Fibroblast of the conjunctiva (primary cell): ENCODE results near the gene FAM53B.
A peak's percentile ranks its signal among the peaks of the same experiment; 100 is the strongest.
"Not testable (repeated sequence)": the region's sequence is repeated elsewhere in the genome, so short reads cannot be mapped to it uniquely, and the experiment has no call there.

Source experiments
- DNase-seq: peaks from one replicate; pipeline ENCODE4 v3.0.0-alpha.2; 2010; ENCODE audit warnings: low read depth

FAM53B gene

DNA sequence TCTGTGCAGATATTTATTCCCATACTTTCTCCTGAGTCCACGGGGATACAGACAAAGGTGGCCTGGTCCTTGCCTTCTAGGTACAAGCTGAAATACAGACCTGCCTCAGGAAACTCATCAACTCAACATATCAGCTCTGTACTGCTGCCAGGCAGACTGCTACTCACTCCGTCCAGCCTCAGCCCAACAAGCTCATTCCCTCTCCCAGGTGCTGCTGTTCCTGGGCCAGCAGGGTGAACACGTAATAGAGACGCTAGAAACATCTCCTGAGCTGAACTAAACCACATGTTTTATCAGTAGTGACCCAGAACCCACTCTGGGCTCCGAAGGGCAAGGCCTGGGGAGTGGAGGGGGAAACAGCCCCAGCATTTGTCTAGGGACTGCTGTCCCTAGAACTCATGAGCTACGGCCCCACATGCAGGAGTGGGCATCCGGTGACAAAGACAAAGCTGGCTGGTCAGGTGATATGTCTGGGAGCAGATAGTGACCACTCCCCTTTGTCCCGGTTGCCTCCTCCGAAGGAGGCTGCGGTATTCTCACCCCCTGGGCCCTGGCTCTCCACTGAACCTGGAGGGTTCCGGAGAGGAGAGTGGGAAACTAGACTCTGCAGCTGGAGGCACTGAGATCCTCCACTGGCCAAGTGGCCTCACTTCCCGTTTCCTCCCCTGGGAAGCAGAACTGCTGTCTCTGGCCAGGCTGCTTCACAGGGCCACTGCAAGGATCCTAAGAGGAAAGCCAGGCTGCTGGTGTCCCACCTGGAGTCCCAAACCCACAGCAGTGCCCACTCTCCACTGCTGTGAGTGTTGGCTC is 116.1 kb downstream of the FAM53B start:
- no peak for DNase-seq

DNA sequence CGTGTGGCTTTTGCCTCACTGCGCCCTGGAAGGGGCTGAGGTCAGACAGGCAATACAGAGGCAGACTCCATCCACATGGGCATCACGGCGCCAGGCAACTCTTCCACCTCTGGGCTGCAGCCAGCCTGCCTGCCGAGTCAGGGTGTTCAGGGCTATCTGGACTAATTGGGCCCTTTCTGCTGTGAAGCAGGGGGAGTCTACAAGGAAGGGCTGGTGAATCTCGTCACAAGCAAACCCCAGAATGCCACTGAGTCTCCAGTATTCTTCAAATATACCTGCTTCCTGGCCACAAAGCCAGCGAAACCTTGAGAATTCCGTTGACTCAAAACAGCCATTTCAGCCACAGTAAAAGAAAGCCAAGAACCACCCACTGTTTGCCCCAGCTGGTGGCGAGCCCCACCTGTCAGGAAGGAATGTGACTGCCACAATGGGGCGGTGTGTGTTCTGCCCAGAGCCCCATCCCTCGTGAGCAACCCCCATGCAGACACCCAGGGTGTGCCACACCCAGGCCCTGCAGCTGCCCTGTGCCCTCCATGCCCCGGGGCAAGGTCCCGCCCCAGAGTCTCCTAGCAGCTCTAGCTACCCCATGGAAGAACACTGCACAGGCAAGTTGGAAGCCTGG is 117.3 kb downstream of the FAM53B start:
- DNase-seq, result no peak

DNA sequence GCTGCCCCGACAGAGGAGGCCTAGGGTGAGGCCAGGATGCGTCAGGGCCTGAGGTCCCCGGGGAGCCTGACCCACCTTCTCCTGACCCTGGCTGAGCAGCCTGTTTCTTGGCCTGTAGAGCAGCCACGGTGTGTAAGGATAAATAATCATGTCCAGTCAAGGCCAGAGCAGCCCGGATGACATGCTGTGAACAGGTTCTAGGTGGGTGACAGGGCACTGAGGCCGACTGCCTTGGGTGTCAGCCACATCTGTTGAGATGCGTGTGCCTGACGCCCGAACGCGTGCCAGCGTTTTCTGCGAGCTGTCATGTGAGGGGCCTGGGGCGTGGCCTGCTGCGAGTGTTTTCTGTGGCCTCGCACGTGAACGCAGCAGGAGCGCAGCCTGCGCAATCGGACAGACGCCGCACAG is 118.3 kb downstream of the FAM53B start:
- DNase-seq, result no peak

DNA sequence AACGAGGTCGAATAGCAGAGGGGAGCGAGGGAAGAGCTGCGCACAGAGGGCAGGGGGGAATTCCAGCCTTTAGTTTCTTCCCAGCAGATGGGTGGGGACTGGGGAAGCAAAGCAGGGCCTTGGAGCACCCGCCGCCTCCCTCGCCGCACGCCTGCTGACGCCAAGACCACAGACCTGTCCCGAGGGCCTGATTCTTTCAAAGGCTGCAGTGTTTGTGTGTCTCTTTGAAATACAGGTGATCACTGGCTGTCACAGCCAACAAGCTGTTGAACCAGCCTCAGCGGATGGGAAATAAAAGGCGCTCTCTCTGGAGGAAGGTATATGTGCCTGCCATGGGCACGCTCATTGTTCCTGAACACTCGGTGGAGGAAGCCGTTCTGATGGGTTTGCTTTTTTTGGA is 119.3 kb downstream of the FAM53B start:
- DNase-seq, result no peak

DNA sequence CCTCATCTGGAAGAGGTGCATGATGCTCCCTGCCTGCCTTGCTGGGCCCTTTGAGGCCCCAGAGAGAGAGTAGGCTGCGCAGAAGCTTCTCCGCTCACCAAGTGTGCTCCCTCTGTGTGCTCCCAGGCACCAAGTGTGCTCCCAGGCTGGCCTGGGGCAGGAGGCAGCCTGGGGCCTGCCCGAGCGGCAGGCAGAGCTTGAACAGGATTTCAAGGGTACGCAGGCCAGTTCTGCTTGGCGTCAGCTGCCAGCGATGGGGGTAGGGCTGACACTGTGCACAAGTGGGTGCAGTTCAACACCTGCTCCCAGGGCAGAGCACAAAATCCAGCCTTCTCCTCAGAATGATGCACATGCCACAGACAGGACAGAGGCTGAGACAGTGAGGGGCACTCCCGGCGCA is 119.7 kb downstream of the FAM53B start:
- DNase-seq, result no peak

DNA sequence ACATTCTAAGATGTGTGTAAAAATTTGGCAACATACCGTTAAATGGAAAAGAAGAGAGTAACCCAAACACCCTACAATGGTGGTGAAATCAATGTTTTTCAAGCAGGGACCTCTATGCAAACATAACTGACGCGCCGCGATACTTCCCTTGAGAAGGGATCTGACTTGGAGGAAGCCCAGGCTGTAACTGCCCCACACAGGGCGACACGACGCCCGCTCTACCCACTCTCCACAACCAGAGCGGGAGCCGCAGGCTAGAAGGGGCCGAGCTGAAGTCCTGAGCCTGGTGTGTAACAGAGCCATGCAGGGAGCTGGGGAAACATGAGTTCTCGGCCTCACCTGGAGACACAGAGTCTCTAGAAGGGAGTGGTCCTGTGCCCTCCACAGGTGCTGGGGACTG is 120.2 kb downstream of the FAM53B start:
- no peak for DNase-seq

DNA sequence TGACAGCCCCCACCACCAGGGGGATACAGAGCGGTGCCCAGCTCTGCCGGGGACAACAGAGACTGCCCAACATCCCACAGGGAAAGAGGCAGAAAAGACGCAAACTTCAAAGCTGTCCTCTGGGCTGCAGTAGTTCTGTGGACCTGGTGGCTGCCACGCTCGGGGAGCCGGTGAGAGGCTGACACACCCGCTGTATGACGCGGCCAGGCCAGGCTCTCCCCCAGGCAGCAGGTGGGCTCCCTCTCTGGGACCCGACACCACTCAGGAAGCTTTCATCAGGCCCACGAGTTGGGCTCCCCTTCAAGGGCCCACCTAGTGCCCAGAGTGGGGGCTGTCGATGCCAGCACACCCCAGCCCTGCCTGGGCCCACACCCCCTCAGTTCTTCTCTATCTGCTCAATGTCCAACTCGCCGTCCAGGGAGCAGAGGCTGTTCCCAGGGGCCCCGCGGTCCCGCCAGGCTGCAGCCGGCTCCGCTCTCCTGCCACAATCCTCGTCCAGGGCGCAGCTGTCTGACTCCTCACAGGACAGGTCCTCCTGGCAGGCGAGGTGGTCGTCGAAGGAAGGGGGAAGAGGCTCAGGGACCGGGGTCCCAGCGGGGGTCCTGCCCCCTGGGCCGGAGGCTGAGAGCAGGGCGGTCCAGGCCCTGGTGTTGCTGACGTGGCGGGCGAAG is 121.2 kb downstream of the FAM53B start:
- DNase-seq, result no peak

DNA sequence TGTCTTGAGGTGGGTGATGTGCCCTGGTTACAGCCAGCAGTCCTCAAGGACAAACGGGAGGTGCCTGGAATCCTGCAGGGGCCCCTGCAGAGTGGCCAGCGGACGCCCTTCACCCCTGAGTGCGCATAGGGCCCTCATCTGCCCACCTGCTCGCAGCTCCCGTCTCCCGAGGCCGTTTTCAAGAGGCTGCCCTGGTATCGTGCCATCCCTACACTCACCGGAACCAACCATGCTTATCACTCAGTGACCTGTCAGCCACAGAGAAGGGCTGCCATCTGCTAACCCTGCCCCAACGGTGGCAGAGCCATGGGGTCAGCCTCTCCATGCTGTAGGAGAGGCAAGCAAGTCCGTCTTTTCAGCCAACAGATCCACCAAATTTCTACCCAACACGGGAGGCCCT is 122.0 kb downstream of the FAM53B start:
- DNase-seq, result no peak

DNA sequence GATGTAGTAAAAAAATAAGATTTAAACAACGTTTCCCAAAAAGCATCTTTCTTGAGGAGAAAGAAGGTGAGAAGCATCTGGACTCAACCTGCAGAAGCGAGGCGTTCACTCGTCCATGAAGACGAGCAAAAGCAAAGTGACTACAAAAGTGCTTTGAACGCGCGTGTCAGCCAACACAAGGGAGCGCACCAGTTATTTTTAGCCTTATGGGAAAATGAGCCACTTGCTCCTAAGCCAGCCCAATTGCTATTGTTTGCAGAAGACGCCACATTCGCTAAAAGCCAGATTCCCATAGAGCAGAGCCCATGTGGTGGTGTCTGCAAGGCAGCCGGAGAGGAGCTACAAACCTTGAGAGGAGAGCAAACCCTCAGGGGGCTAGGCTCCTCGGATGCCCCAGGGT is 122.5 kb downstream of the FAM53B start:
- DNase-seq, result no peak

DNA sequence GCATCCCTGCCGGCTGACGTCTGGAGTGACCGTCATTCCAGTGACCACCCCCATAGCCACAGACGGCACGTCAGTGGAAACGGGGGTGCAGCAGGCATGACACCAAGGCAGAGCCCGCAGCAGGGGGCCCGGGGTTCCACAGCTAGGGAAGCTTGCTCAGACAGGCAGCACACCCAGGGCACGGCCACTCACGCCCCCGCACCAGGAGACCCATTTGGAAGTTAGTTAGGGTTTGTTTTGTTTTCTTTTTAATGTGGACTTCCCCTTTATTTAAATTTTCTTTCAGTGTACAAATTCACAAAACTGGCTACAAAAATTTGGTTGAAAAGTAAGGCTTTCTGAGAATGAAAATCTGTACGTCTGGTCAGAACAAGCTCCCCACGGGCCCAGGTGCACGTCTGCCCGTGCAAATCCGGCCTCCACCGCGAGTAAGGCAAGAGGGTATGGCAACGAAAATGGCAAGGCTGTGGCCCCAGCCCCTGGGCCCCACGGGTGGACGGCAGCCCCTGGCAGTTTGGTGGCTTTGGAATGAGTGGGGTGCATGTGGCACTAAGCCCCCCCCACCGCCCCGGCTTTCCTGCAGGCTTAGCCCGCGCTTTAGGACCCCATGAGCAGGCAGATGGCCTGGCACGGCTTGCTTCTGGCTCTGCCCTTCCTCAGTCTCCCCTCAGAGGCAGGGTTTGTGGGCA is 124.2 kb downstream of the FAM53B start:
- DNase-seq, result no peak

DNA sequence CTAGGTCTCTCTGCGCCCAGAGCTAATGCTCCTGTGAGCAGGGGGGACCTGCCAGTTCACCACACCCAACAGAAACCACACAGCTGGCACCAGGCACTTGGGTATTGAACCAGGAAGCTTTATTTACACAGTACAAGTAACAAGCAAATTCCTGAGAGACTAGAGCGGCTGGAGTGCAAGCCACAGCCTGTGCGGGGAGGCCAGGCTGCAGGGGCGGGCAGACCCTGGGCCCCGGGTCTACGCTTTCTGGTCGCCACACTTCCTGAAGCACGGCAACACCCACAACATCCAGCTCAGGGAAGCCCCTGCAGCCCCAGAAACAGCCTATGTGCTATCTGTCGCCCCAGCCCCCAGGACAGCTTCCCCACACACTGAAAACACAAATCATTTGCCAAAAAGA is 125.0 kb downstream of the FAM53B start:
- no peak for DNase-seq

DNA sequence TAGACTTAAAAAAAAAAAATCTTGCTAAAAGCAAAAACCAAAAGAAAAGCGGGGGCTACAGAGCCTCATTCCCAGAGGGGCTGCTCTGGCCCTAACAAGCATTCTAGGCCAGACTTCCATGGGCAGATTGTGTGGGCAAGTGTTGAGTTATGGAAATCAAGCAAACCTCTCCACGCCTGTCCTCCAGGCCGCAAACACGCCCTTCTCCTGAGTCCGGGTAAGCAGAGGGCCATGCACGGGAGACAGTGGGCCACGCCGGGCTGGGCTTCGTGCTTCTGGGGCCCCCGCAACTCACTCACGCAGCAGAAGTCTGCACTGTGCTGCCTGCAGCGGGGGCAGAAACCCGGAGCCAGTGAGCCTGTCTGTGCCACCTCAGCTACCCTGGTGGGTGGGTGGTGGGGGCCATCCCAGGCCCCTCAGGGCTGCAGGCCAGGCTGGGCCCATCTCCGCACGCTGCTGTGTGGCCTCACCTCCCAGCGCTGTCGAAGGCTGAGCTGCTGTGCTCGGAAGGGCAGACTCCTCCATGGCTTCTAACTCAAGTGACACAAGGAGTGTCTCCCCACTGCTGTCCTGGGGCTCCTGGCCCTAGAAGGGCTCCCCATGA is 125.6 kb downstream of the FAM53B start:
- DNase-seq, result no peak

DNA sequence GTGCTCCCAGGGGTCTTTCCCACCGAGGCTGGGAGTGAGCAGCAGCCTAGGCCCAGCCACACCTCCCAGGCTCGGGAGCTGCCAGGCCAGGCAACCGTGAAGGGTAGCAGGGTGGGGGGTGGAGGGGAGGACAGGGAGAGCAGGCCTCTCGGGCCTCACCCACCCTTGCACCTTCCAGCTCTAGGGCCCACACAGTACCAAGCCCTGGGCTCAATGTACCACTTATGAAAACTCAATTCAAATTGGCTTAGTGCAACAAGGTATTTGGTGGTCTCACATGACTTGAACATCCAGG is 127.4 kb downstream of the FAM53B start:
- no peak for DNase-seq

DNA sequence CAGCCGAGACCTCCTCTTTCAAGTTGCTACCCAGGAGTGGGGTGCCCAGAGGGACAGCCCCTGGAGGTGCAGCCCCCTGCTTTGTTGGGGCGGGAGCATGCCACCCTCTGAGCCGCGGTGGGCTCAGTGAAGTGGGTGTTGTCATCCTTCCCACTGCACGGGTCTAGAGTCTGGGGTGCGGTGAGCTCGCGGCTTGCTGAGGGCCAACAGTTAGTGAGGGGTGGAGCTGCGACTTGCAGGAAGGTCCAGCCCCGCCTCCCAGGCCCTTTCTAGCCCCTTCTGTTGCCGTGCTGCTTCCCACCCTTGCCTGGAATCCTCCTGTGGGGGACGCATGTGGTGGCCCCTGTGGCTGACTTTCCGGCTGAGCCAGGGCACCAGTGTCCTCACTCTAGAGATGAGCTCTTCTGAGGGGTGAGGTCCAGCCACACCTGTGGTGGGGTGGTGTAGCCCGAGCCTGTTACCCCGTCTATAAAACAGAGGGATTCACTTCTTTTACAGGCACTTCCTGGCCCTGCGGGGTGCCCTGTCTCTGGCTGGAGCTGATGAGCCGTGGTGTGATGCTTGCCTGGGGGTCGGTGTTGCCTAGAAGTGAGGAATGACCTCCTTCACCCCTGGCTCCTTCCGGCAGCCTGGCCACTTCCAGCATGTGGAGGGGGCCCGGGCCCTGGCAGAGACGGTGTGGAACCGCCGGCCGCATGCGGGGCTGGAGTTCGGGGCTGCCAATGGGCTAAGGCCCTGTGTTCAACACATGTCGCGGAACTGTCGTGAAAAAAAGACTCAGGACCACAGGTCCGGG is 127.9 kb downstream of the FAM53B start:
- no peak for DNase-seq

DNA sequence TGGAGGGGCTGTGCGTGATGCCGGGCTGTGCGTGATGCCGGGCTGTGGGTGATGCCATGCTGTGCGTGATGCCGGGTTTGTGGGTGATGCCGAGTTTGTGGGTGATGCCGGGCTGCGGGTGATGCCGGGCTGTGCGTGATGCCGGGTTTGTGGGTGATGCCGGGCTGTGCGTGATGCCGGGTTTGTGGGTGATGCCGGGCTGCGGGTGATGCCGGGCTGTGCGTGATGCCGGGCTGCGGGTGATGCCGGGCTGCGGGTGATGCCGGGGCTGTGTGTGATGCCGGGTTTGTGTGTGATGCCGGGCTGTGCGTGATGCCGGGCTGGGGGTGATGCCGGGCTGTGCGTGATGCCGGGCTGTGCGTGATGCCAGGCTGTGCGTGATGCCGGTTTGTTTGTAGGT is 128.9 kb downstream of the FAM53B start:
- DNase-seq, result no peak

DNA sequence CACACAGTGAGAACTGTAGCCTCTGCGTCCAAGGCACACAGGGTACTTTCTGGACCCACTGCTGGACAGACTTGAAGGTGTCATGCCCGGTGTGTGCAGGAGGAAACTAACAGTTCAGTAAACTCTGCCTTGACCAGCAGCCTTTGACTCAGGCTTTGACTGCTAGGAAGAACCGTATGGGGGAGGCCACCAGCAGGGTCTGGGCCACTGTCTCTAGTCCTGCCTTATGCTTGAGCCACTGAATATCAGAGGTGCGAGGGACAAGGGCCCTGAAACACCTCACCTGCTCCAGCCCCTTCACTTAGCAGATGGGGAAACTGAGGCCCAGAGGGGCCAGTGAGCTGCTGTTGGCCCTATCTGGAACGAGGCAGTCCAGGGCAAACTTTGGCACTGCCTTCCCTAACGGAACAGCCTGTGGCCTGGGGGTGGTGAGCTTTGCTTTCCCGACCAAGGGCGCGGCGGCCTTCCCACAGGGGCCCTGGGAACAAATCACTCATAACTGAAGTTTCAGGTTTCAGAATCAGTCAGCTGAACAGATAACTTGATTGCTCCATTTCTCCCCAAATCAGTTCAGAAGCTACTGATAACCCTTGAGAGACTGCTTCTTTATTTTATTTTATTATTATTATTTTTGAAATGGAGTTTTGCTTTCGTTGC is 130.0 kb downstream of the FAM53B start:
- DNase-seq, result no peak

DNA sequence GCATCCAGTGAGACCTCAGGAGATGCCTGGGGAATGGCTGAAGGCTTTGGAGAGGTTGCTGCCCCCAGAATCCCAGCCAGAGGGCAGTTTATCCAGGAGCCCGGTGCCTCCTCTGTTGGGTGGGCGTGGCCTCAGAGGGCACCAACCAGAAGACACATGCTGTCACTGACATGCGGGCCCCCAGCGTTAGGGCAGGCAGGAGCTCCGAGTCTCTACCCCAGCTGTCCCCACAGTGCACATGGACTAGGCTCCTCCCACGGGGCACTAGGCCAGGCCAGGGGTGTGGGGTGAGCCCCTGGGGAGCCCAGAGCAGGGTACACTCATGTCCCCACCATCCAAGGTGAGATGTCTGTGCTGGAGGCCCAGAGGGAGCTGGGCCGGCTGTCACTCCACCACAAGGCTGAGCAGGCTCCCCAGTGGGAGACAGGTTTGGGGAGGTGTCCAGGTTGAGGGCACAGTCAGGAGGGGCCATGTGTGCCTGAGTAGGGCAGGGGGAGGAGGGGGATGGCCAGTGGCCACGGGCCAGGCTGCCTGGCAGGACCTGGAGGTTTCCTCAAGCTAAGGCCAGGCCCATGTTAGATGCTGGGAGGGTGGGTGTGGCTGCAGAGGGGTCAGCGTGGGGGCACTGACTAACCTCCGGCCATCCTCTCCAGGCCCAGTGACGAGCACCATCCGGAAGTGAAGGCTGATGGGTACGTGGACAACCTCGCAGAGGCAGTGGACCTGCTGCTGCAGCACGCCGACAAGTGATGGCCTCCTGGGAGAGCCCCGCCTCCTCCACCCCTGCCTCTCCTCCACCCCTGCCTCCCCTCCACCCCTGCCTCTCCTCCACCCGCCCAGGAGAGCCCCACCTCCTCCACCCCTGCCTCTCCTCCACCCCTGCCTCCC is 131.3 kb downstream of the FAM53B start:
- DNase-seq, result peak; percentile 10

DNA sequence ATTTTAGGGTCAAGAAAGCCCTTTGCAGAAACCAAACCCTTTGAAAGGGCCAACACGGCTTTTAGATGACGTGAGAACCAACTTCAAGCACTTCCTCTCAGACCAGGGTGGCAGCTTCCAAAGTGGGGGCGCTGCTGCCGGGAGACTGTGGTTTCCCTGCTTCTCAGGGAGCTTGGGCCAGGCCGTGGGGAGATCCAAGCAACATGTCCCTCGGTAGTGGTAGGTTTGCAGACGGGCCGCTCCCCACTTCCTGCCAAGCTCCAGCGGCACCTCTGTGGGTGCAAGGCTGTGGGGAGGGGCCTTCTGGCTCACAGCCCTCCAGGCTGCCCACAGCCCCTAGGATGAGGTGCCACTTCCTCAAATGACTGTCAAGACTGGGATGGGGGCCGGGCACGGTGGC is 132.4 kb downstream of the FAM53B start:
- no peak for DNase-seq

DNA sequence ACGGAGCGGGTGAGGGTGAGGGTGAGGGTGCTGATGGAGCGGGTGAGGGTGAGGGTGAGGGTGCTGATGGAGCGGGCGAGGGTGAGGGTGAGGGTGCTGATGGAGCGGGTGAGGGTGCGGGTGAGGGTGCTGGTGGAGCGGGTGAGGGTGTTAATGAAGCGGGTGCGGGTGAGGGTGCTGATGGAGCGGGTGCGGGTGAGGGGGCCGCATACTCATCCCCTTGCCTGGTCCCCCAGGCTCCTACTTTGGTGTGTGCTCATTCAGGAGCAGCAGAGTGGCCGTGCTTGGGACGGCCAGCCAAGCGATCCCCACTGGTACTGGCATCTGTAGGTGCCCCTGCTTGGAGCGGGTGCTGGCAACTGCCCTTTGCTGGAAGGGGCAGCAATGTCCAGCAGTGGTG is 133.3 kb downstream of the FAM53B start:
- not testable (repeated sequence) for DNase-seq

DNA sequence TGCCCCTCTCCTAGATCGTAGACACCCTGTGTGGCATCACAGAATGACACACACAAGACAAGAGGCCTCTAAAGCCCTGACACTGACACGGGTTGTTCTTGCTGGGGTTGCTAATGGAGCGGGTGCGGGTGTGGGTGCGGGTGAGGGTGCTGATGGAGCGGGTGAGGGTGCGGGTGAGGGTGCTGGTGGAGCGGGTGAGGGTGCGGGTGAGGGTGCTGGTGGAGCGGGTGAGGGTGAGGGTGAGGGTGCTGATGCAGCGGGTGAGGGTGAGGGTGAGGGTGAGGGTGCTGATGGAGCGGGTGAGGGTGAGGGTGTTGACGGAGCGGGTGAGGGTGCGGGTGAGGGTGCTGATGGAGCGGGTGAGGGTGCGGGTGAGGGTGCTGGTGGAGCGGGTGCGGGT is 134.0 kb downstream of the FAM53B start:
- not testable (repeated sequence) for DNase-seq
